Measurements from ENCODE around the gene VEGFA.

VEGFA gene

GRCh38 chr6:43781941-43782704 lies 12.1 kb downstream of the VEGFA start:
- TF ChIP-seq TAF1 (IDR thresholded peaks at IDR 0.05; ENCODE audit: borderline replicate concordance, insufficient read depth, low read length): no peak
- TF ChIP-seq POLR2AphosphoS5 (IDR thresholded peaks at IDR 0.05; ENCODE audit: low read depth, low read length): no peak
- no peak for TF ChIP-seq REST (IDR thresholded peaks at IDR 0.05; ENCODE audit: insufficient read depth in 1 of 2, low read depth in 2 of 2, low read length in 2 of 2)
- no peak for TF ChIP-seq FOXP2 (optimal IDR thresholded peaks at IDR 0.05; ENCODE audit: borderline replicate concordance, extremely low read depth, extremely low read length, insufficient read depth)
- no peak for TF ChIP-seq SIN3A (IDR thresholded peaks at IDR 0.05; ENCODE audit: borderline replicate concordance, insufficient read depth, low read length)

- 0 out of 2 replicates have a peak, but pooled peaks have one; percentile 11 for TF ChIP-seq POLR2AphosphoS5 (IDR thresholded peaks at IDR 0.05; ENCODE audit: low read depth, low read length)
- TF ChIP-seq SIN3A (IDR thresholded peaks at IDR 0.05; ENCODE audit: borderline replicate concordance, insufficient read depth, low read length): no peak
Observed at GRCh38 chr6:43782764-43783513, 12.9 kb downstream of the VEGFA start.

- TF ChIP-seq SIN3A (IDR thresholded peaks at IDR 0.05; ENCODE audit: borderline replicate concordance, insufficient read depth, low read length) (no peak), FOXP2 (optimal IDR thresholded peaks at IDR 0.05; ENCODE audit: borderline replicate concordance, extremely low read depth, extremely low read length, insufficient read depth) (no peak)
Observed at GRCh38 chr6:43784049-43784855, 14.2 kb downstream of the VEGFA start.

- TF ChIP-seq SIN3A (IDR thresholded peaks at IDR 0.05; ENCODE audit: borderline replicate concordance, insufficient read depth, low read length) (no peak), FOXP2 (optimal IDR thresholded peaks at IDR 0.05; ENCODE audit: borderline replicate concordance, extremely low read depth, extremely low read length, insufficient read depth) (no peak)
Observed at GRCh38 chr6:43785220-43785752, 15.3 kb downstream of the VEGFA start.

GRCh38 chr6:43785904-43786303 lies 15.9 kb downstream of the VEGFA start:
- TF ChIP-seq FOXP2 (optimal IDR thresholded peaks at IDR 0.05; ENCODE audit: borderline replicate concordance, extremely low read depth, extremely low read length, insufficient read depth) (no peak), SIN3A (IDR thresholded peaks at IDR 0.05; ENCODE audit: borderline replicate concordance, insufficient read depth, low read length) (no peak)

GRCh38 chr6:43786664-43787329 lies 16.8 kb downstream of the VEGFA start:
- TF ChIP-seq TAF1 (IDR thresholded peaks at IDR 0.05; ENCODE audit: borderline replicate concordance, insufficient read depth, low read length) (no peak), POLR2AphosphoS5 (IDR thresholded peaks at IDR 0.05; ENCODE audit: low read depth, low read length) (peak; percentile 20)

- TF ChIP-seq POLR2AphosphoS5 (IDR thresholded peaks at IDR 0.05; ENCODE audit: low read depth, low read length) (no peak), TAF1 (IDR thresholded peaks at IDR 0.05; ENCODE audit: borderline replicate concordance, insufficient read depth, low read length) (no peak), FOXP2 (optimal IDR thresholded peaks at IDR 0.05; ENCODE audit: borderline replicate concordance, extremely low read depth, extremely low read length, insufficient read depth) (no peak), SIN3A (IDR thresholded peaks at IDR 0.05; ENCODE audit: borderline replicate concordance, insufficient read depth, low read length) (no peak), REST (IDR thresholded peaks at IDR 0.05; ENCODE audit: insufficient read depth in 1 of 2, low read depth in 2 of 2, low read length in 2 of 2) (no peak)
Observed at GRCh38 chr6:43788301-43788700, 18.3 kb downstream of the VEGFA start.

Measured in PFSK-1 (cell line).